Activated CD4-positive, alpha-beta T cell treated with anti-CD3 and anti-CD28 coated beads, Interleukin-2, amount 50 U/mL, for 48 hours (primary cell): ENCODE data around the gene HLTF.
A peak's percentile ranks its signal among the peaks of the same experiment; 100 is the strongest.

Experiments
- DNase-seq, 2 experiments: peaks; one replicate each; pipeline ENCODE4 v3.0.0-alpha.2; 2020

HLTF gene

GRCh38 chr3:149087208-149087607, 875 bp upstream of the HLTF start:
- DNase-seq, result no peak

GRCh38 chr3:149085828-149086231, 503 bp downstream of the HLTF start:
- no peak for DNase-seq

GRCh38 chr3:149081772-149082171, 4.6 kb downstream of the HLTF start:
- DNase-seq, result no peak

- no peak for DNase-seq
These were observed 5.6 kb downstream of the HLTF start for GRCh38 chr3:149080699-149081091.

GRCh38 chr3:149080011-149080698, 6.2 kb downstream of the HLTF start:
- no peak for DNase-seq

- no peak for DNase-seq
These were observed 8.7 kb downstream of the HLTF start for GRCh38 chr3:149077628-149078027.

GRCh38 chr3:149067883-149068282, 18.4 kb downstream of the HLTF start:
- no peak for DNase-seq

- DNase-seq, result no peak
These were observed 24.6 kb downstream of the HLTF start for GRCh38 chr3:149061776-149062175.

GRCh38 chr3:149058602-149059001, 27.7 kb downstream of the HLTF start:
- no peak for DNase-seq

- DNase-seq, result no peak
These were observed 28.1 kb downstream of the HLTF start for GRCh38 chr3:149058198-149058597.

GRCh38 chr3:149055575-149055974, 30.8 kb downstream of the HLTF start:
- DNase-seq, result no peak

GRCh38 chr3:149044339-149045083, 41.8 kb downstream of the HLTF start:
- no peak for DNase-seq

GRCh38 chr3:149042789-149043386, 43.4 kb downstream of the HLTF start:
- no peak for DNase-seq

GRCh38 chr3:149038322-149038721, 48.0 kb downstream of the HLTF start:
- DNase-seq, result no peak

- no peak for DNase-seq
These were observed 48.6 kb downstream of the HLTF start for GRCh38 chr3:149037684-149038083.

- no peak for DNase-seq
These were observed 55.2 kb downstream of the HLTF start for GRCh38 chr3:149031096-149031495.

GRCh38 chr3:149026718-149027117, 59.6 kb downstream of the HLTF start:
- no peak for DNase-seq

- no peak for DNase-seq
These were observed 62.4 kb downstream of the HLTF start for GRCh38 chr3:149023951-149024350.

- DNase-seq, result no peak
These were observed 64.5 kb downstream of the HLTF start for GRCh38 chr3:149021830-149022229.

- DNase-seq, result peak; percentile 40 to 50
These were observed 65.5 kb downstream of the HLTF start for GRCh38 chr3:149020839-149021252.

GRCh38 chr3:149020196-149020838, 66.0 kb downstream of the HLTF start:
- no peak for DNase-seq

GRCh38 chr3:149019580-149019979, 66.8 kb downstream of the HLTF start:
- DNase-seq, result no peak

- no peak for DNase-seq
These were observed 68.1 kb downstream of the HLTF start for GRCh38 chr3:149018247-149018646.
